NCI-H1092 treated with DMSO at 0.1 percent for 48 hours (cell line): ENCODE measurements around the gene ZSCAN20.

Experiments
- DNase-seq: peaks from one replicate; lab custom pipeline; 2025; lab: John Stamatoyannopoulos, UW

Gene ZSCAN20

DNA sequence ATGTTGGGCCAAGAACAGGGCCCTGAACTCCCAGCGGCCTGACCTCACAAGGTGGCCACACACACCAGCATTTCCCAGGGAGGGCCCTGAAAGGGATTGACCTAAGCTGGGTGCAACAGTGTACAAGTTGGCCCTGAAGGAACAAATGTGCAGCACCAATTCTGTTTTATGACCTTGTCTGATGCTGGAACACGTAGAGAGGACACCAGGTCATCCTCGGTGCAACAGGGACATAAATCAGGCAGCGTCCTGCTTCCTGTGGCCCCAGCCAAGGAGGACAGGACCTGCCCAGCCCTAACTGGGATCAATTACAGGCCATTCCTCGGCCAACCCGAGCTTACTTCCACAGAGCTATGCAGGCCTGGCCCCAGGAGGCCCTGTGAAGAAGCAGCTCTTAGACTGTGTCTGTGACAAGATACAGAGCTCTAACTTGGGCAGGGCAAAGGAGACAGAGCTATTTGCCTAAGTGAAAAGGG lies 28.7 kb upstream of the ZSCAN20 start:
- DNase-seq = no peak

DNA sequence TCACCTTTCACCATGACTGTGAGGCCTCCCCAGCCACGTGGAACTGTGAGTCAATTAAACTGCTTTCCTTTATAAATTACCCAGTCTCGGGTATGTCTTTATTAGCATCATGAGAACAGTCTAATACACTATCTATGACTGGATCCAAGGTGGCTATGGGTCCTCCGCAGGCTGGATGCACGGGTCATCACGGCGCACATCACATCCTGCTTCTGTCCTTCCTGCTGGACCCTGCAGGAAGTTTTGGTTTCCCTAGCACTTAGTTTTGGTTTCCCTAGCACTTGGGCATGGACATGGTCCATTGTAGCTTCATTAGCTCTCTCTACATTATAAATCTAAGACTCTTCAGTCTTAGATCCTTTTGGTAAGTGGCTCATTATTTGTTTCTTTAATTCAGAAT lies 27.3 kb upstream of the ZSCAN20 start:
- no peak for DNase-seq

- DNase-seq = no peak
These were observed 25.9 kb upstream of the ZSCAN20 start for GRCh38 chr1:33446590-33446989.

GRCh38 chr1:33454646-33455282 lies 17.7 kb upstream of the ZSCAN20 start:
- DNase-seq = peak; percentile 10

GRCh38 chr1:33455539-33456501 lies 16.6 kb upstream of the ZSCAN20 start:
- peak; percentile 65 for DNase-seq

GRCh38 chr1:33456502-33456886 lies 16.0 kb upstream of the ZSCAN20 start:
- no peak for DNase-seq

DNA sequence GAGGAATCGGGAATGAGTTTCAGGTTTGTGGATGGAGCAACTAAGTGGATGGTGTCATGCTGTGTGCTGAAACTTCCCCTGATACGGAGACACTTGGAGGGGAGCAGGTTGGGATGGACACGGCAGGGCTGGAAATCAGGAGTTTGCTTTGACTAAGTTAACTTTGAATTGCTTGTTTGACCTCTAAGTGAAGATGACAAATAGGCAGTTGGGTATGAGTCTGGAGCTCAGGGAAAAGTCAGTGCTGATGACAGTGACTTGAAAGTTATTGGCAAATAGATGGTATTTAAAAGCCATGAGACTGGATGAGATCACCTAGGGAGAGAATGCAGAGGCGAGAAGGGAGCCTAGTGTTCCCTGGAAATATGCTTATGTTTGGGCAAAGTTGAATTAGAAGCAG lies 12.8 kb upstream of the ZSCAN20 start:
- no peak for DNase-seq

- DNase-seq = no peak
These were observed 12.3 kb upstream of the ZSCAN20 start for GRCh38 chr1:33460144-33460543.

DNA sequence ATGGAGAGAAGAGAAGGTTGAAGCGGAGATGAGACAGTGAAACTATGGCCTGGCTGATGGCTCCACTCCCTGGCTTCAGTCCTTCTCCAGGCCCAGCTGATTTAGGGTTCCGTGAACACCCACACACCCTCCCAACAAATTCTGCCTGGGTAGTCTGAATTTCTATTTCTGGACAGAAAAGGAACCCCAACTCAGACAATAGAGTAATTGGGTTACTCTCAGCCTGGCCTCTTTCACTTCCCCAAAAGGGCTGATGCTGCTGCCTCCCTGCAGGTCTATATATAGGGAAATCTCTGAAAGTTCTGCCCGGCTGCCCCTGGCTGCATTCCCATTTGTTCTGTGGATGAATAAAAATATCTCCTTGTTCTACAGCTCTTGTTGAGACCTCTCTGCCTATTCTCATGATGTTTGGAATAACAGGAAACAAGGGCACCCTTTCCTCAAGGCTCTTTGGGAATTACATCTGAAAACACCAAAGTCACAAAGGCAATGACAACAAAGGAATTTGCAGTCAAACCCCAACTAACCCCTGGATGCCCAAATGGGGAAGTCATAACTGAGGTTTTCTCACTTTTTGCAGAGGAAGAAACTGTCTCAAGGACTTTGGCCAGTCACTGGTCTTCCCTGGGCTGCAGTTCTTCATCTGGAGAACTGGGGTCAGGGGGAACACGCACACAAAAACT lies 11.4 kb upstream of the ZSCAN20 start:
- no peak for DNase-seq

DNA sequence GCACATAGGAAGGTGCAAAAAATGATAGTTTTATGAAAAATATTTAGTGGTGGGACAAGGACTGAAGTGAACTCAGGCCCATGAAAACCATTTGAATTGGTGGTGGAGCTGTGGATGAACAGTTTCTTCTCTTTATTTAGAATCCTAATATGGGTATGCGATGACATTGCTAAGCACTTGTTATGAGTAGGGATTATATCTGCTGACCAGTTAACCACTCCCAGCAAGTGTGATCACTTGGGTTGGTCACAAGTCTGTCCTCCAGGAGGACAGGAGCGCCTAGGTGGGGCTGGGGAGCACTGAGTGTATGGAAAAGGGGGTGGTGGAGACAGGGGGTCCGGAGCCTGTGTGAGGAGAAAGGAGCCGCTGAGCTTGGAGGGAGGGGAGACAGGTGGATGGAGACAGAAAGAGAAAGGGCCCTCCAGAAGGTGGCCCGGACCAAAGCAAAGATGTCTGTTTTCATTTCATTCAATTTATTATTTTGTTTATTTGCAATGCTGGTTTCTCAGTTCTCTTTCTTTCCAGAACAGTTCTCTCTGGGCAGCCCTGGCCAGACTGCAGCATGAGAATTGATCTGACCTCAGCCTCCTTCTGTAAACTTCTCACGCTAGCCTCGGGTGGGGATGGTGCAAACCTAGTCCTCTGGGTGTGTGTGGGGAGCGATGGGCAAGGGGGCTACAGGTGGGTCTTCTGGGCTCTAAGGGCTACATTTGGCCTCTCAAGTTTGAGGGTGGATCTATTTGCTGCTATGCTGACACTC lies 9.9 kb upstream of the ZSCAN20 start:
- no peak for DNase-seq

GRCh38 chr1:33464552-33464951 lies 7.9 kb upstream of the ZSCAN20 start:
- no peak for DNase-seq

DNA sequence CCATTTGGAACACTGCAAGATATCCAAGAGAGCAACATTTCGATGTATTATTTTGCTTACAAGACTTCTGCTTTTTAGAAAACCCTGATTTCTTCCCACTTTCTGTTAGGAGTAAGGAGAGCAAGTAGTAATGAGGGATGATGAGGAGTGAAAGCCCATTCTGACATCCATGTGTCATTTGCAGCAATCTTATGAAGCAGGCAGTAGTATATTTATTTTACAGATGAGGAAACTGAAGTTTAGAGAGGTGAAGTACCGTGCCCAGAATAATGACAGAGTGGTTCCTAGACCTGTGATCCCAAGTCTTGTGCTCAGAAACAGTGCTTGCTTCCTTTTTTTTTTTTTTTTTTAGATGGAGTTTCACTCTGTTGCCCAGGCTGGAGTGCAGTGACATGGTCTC lies 7.1 kb upstream of the ZSCAN20 start:
- no peak for DNase-seq

DNA sequence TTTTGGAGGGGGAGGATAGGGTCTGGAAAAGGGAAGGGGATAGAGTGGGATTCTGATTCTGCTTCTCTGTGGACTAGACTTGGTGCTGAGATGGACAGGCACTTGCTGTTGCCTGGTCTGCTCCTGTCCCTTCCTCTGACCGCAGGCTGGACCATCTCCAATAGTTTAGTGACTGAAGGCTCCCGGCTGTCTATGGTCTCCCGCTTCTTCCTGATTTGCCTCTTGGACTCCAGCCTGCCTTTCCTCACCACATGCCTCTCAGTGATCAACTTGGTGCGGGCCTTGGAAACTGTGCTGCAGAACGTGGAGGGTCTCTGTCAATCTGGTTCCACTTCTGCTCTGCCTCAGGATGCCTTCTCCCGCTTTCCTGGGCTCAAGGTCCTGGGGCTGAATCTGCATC lies 6.3 kb upstream of the ZSCAN20 start:
- no peak for DNase-seq

DNA sequence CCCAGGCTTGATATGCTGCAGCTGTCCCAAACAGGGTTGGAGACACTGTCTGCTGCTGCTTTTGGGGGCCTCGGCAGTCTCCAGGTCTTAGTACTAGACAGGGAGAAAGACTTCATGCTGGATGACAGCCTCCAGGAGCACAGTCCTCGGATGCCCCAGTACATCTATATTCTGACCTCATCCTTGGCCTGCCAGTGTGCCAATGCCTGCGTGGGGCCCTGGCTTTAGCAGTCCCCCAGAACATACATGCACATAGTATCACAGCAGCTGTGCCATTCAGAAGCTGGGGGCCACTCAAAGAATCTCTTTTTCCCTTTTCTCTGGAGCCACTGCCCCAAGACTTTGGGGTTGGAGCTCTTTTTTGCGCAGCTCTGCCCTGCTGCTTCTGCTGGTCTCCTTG lies 4.4 kb upstream of the ZSCAN20 start:
- no peak for DNase-seq

GRCh38 chr1:33468531-33468930 lies 3.9 kb upstream of the ZSCAN20 start:
- no peak for DNase-seq

- no peak for DNase-seq
These were observed 3.5 kb upstream of the ZSCAN20 start for GRCh38 chr1:33468967-33469366.

DNA sequence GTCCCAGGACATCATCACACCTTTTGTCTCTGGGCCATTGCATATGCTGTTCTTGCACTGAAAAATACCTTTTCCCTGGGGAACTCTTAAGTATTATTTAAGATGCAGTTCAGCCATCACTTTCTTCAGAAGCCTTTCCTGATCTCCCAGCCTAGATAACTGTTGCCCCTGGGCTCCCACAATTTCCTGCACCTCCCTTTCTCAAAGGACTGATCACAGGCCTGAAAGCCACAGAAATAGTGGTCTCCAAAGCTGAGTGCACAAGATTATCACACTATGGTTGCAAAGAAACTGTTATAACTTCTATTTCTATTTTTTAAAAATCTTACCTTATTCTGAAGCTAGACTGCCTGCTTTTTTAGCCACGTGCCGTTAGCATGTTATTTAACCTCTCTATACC lies 2.8 kb upstream of the ZSCAN20 start:
- no peak for DNase-seq

- DNase-seq = peak; percentile 90
These were observed 1.9 kb upstream of the ZSCAN20 start for GRCh38 chr1:33470495-33471012.

- DNase-seq = no peak
These were observed 1.0 kb upstream of the ZSCAN20 start for GRCh38 chr1:33471416-33471815.

GRCh38 chr1:33473900-33474299 lies 1.5 kb downstream of the ZSCAN20 start:
- DNase-seq = no peak

DNA sequence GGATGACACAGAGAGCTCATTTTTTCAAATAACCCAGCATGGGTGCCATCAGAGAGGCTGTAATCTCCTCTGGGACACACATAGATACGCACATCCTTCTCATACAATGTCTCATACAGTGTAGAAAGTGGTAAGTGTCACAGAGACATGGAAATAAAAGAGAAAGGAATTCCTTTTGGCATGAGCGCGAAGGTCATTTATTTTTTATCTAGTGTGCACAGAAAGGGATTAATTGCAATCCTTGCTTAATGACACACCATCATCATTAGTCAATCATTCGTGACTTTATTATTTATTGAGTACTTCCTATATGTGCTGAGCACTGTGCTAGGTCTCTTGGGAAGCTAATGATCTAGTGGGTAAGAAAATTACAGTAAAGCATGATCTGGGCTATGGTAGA lies 5.0 kb downstream of the ZSCAN20 start:
- DNase-seq = no peak

GRCh38 chr1:33482412-33482811 lies 10.0 kb downstream of the ZSCAN20 start:
- DNase-seq = no peak
